Dermis microvascular lymphatic vessel endothelial cell (primary cell): ENCODE results near the gene TOLLIP. TPM values are rescaled to one million over a fixed set of nuclear protein-coding genes. Genes with fewer than 3 reads are reported as not detected.

Experiments
- DNase-seq, 2 donors: peaks; one replicate each; pipeline versions ENCODE4 v3.0.0 to v3.0.0-alpha.2; 2010; ENCODE audit warnings: low read depth in 2 of 2
- total RNA-seq: library from RNA; depleted of rRNA; stranded (reverse); fragments of >200 nt; gene quantifications from 2 replicates; pipeline ENCODE4 v1.2.1, GENCODE V29; 2014

The TOLLIP gene
- total RNA-seq, 1 donor from 2014 or later: 16.6 TPM

DNA sequence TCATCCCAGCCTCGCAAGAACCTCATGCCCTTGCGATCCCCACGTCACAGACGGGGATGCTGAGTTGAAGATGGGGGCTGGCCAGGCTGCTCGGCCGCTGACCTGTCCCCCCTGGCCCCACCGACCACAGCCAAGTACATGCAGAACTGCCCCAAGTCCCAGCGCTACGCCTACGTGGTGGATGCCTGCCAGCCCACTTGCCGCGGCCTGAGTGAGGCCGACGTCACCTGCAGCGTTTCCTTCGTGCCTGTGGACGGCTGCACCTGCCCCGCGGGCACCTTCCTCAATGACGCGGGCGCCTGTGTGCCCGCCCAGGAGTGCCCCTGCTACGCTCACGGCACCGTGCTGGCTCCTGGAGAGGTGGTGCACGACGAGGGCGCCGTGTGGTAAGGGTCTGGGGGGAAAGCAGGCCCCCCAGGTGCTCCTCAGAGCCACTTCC lies 76.5 kb downstream of the TOLLIP start:
- no peak for DNase-seq

DNA sequence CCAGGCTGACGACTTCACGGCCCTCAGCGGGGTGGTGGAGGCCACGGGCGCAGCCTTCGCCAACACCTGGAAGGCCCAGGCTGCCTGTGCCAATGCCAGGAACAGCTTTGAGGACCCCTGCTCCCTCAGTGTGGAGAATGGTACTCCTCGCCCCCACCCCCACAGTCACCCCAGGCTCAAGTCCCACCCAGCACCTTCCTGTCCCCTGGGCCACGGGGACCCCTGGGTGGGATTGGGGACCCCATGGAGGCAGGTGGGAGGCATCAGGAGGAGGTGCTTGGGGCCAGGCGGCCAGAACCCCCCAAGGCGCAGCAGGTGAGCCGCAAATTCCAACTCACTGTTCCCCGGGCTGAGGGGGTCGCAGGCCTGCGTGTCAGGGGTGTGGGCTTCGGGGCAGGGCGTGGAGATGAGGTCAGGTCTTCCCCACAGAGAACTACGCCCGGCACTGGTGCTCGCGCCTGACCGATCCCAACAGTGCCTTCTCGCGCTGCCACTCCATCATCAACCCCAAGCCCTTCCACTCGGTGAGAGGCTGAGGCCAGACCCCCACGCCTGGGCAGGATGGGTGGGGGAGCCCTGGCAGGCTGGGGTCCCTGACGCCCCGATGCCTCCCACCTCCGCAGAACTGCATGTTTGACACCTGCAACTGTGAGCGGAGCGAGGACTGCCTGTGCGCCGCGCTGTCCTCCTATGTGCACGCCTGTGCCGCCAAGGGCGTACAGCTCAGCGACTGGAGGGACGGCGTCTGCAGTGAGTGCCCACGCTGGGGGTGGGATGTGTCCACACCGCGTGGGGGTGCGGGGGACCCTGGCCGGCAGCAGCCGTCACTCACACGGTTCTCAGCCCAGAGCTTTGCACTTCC lies 77.2 kb downstream of the TOLLIP start:
- no peak for DNase-seq

DNA sequence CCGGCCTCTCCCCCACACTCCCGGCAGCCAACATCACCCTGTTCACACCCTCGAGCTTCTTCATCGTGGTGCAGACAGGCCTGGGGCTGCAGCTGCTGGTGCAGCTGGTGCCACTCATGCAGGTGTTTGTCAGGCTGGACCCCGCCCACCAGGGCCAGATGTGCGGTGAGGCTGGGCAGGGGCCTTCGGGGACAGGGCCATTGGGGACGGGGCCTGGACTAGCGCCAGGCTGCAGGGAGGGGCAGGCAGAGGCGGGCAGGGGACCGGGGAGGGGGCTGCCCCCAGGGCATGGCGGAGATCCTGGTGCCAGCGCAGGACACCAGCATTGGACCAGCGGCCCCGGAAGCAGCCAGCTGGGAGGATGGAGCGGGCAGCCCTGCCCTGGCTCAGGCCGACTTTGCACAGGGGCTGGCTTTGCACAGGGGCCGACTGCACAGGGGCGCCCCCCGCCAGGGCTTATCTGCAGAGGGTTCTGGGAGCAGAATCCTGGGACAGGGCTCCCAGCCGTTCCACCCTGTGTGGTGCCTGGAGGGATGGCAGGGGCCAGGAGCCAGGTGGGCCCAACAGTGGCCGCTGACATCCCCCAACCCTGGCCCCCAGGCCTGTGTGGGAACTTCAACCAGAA lies 77.9 kb downstream of the TOLLIP start:
- no peak for DNase-seq

DNA sequence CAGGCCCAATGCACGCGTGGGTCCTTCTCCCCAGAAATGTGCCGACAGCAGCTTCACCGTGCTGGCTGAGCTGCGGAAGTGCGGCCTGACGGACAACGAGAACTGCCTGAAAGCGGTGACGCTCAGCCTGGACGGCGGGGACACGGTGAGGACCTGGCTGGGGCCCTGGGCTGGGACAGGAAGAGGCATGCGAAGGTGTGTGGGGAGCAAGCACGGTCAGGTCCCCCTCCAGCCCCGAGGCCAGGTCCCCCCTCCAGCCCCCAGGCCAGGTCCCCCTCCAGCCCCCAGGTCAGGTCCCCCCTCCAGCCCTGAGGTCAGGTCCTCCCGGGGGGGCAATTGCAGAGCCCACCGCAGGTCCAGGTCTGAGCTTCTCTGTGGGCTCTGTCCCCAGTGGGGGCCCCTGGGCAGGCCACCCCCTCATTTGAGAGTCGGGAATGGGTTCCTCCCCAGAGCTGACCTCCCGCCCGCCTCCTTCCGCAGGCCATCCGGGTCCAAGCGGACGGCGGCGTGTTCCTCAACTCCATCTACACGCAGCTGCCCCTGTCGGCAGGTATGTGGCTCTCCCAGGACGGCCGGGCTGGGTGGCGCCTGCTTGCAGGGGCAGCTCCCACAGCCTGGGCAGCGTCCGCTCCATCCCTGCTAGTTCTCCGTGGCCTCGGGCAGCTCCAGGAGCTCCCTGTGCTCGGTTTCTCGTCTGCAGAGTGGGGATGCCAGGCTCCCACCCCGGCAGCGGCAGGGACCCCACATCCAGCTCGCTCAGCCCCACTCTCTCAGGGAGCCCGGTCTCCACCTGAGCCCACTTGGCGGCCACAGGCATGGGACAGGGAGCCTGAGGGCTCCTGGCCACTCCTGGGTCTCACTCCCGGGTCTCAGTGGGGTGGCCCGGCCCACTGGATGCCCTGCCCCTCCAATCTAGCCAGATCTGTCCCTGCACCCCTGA lies 78.7 kb downstream of the TOLLIP start:
- no peak for DNase-seq

DNA sequence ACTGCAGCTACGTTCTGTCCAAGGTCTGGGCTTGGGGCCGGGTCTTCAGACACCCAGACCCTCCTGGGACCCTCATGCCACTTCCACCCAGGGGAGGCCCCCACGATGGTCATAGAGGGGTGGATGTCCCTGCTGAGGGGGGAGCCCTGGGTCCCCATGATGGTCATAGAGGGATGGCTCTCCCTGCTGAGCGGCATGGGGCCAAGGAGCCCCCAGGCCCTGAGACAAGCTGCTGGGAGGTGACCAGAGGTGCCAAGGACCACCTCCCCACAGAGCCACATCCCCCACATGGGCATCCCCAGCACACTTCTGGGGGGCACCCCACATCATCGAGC lies 79.3 kb downstream of the TOLLIP start:
- DNase-seq: no peak

DNA sequence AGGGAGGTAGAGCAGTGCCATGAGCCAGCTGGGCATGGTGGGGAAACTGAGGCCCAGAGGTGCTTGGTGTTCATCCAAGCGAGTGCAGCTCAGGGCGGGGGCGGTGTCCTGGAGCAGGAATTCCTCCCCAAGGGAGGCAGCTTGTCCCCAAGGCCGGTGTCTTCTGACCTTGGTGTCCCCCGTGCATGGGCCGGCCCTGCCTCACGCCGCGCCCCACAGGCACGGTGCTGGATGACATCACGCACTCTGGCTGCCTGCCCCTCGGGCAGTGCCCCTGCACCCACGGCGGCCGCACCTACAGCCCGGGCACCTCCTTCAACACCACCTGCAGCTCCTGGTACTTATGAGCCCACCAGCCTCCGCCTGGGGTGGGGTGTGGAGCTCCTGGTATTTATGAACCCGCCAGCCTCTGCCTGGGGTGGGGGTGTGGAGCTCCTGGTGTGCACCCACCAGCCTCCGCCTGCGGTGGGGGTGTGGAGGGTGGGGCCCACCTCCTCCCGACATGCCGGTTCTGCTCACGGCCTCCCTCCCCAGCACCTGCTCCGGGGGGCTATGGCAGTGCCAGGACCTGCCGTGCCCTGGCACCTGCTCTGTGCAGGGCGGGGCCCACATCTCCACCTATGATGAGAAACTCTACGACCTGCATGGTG lies 79.8 kb downstream of the TOLLIP start:
- no peak for DNase-seq

DNA sequence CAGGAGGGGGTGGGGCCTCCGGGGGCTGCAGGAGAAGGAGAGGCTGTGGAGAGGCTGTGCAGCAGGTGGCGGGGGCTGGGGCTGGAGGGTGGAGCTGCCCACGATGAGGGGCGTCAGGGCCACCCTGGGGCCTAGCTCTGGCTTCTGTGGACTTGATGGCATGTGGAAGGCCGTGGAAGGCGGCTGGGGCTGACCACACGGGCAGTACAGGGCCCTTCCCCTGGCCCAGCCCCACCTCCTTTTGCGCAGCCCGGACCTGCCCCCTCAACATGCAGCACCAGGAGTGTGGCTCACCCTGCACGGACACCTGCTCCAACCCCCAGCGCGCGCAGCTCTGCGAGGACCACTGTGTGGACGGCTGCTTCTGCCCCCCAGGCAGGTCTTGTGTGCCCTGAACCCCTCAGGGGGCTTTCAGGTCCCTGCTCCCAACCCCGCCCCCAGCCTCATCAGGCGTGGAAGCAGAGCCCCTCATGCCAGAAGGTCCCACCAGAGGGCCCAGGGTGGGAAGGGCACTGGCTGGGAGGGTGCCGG lies 80.4 kb downstream of the TOLLIP start:
- no peak for DNase-seq

DNA sequence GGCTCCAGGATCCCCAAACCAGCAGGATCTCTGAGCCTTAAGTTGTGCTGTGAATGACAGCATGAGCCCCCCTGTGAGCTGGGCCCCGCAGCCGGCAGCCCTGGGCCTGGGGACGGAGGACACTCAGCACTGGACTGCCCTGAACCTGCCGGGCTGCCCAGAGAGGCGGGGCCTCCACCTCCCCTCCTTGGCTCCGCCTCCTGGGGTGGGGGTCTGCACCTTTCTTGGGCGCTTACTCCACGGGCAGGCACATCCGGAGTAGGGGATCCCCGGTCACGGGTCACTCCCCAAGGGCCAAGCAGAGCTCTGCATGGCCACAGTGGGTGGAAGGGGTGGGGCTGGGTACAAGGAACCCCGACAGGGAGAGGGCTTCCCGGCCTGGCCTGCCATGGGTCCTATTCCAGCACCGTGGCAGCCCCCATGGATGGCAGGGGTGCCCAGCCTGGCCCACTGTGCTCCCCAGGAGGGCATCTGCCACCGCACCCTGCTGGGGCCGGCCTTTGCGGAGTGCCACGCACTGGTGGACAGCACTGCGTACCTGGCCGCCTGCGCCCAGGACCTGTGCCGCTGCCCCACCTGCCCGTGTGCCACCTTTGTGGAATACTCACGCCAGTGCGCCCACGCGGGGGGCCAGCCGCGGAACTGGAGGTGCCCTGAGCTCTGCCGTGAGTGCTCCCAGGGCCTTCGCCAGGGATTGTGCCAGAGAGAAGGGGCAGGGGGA lies 81.2 kb downstream of the TOLLIP start:
- no peak for DNase-seq

DNA sequence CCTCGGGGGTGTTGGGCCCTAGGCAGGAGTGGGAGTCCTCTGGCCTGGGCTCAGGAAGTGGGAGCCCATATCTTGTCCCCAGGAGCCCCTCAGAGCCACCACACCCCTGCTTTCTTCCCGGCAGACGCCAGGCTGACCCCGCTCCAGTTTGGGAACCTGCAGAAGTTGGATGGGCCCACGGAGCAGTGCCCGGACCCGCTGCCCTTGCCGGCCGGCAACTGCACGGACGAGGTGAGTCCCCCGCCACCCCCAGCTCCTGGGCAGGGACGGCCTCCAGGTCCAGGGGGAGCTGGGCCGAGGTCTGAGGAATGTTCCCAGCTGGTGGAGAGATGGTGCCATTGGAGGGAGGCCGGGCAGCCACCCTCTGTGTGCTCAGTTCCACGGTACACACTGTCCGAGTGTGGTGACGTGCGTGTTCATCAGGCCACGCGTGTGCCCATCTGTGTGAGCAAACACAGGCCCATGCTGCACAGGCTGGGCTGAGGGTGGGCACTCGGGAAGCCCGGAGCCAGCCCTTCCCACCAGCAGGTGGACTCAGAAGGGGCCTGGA lies 81.8 kb downstream of the TOLLIP start:
- no peak for DNase-seq

DNA sequence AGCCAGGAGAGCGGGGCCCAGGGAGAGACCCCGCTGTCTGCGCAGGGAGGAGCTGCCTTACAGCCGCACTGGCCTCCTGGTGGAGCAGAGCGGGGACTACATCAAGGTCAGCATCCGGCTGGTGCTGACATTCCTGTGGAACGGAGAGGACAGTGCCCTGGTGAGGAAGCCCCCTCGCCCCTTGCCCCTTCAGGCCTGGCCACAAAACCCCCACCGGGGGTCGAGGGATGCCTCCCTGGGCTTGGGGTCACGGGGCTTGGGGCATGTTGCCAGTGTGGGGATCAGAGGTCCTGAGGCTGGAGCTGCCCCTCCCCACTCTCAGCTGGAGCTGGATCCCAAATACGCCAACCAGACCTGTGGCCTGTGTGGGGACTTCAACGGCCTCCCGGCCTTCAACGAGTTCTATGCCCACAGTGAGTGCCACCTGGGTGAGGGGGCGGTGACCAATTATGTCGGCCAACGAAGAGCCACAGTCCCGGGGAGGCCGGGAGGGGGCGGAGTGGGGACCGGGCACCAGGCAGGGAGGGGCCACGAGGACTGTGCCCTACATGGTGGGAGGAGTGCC lies 82.4 kb downstream of the TOLLIP start:
- no peak for DNase-seq

DNA sequence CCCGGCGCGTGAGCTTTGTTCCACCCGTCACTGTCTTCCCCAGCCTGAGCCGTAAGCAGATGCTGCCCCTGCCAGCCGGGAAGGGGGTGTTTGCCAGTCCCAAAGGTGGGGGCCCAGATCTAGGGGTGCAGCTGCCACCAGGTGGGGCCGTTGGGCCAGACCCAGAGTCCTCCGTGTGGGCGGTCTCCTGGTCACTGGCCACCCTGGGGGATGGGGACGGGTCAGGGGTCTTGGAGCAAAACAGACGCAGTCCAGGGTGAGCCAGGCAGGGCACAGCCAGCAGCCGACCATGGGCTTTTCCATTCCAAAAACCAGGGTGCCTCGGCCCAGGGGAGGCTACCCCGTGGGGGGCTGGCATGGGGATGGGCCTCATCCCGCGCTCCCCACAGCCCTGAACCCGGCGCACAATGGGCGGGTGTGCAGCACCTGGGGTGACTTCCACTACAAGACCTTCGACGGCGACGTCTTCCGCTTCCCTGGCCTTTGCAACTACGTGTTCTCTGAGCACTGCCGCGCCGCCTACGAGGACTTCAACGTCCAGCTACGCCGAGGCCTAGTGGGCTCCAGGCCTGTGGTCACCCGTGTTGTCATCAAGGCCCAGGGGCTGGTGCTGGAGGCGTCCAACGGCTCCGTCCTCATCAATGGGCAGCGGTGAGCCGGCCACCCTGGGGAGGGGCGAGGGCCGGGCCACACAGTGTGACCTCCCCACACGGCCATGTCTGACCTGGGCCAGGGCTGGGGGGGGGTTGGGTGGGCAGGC lies 83.0 kb downstream of the TOLLIP start:
- no peak for DNase-seq

DNA sequence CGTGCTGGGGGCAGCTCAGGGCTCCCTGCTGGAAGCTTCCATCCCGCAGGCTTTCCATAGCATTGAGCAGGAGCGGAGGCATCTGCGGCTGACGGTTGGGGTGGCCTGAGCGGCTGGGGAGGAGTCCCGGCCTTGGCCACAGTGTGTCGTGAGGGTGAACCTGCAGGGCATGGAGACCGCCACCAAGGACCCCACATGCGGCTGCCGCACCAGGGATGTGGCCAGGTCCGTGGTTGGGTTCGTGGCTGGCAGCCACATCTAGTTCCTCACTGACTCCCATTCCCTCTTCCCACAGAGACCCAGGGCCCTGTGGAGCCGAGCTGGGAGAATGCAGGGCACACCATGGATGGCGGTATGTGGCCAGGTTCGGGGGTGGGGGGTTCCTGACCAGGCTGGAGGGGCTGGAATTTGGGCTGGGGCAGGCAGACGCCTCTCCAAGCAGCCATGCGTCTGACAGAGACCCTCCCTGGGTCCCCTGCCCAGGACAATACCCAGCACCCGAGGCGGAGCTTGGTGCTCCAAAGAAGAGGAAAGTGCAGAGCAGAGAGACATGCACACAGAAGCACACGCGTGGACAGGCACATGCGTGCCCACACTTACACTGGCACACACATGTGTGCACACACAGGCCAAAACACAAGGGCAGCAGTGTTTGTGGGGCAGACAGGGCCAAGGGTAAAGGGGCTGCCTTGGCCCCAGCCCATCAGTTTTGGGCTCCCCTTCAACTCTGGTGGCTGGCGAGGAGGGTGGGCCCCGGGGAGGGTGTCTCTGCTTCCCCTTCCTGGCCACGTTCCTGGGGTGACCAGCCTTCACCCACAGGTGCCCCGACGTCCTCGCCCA lies 83.8 kb downstream of the TOLLIP start:
- DNase-seq: no peak

DNA sequence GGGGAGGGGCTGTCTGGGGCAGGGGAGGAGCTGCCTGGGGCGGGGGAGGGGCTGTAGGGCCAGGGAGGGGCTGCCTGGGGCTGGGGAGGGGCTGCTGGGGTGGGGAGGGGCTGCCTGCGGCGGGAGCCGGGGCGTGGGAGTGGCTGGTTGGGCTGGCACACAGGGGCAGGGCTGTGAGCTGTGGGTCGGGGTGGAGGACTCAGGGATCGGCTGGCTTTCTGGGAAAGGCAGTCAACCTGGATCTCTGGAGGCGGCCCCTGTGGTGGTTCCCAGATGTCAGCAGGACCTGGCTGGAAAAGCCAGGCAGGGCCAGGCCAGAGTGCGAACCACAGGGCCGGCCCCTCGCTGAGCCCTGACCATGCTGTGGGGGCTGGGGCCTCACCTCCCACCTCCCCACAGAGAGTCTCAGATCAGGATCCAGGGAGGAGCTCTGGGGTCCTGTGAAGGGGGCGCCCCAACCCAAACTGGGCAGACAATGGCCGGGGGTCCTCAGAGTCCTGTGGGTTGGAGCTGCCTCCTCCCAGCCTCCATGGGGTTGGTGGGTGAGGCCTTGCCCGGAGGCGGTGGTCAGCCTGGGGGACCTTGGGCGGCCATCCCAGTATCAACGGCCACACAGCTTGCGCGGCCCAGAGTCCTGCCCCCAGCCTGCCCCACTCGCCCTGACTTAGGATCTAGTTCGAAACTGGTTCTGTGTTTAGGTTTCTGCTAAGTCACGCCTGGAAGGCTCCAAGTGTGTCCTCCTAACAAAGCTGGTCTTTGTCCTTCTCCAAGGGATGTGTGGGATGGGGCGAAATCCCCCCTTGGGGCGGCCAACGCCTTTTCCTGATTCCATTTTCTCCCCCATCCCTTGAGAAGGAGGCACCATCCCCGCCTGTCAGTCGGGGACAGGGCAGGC lies 84.7 kb downstream of the TOLLIP start:
- DNase-seq: no peak
